ENCODE data around the gene CDH22. TPM values are rescaled to one million over a fixed set of nuclear protein-coding genes. Genes with fewer than 3 reads are reported as not detected.

The CDH22 gene
- total RNA-seq, 1 experiment from 2014 or later, result not detected

DNA sequence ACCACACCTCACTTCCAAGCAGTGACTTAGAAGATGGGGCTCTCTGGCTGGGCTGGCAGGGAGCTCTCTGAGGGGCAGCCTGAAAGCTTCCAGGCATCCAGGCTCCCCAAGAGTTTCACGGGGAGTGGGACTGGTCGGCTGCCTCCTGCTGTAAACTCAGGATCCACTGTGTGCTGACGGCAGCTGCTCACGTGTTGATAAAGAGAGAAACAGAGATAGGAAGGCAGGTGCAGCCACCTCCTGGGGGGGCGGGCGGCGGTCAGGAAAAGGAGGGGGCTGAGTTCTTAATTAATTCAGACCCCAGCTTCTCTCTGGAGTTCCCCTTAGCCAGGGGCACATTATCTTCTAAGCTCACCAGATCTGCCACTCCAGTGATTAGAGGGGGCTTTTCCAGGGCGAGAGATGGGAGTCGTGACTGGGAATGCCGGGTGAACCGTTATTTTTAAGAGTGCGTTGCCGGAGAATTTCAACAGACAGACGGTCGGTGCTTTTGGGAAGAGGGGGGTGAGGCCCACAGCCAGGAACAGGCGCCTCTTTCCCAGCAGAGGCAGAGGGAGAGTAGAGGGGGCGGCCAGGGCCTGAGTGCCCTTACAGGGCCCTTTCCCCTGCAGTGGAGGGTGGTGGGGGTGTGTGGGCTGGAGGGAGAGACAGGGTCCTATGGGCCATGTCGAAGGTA lies 119.3 kb downstream of the CDH22 start:
- no peaks in the 10 kb centered on the region for H3K27me3 ChIP-seq (ENCODE audit: control insufficient read depth, insufficient read depth, low read length)
- H3K27ac ChIP-seq (ENCODE audit: low read length), result no peak overlapping the region
- DNase-seq (ENCODE audit: low read depth, low spot score) (no peak), ATAC-seq (no peak)
- BruUV-seq (replicated peaks), result no TSS peak
- no peaks in the 10 kb centered on the region for H3K9me3 ChIP-seq (ENCODE audit: control insufficient read depth, insufficient read depth, low read depth, low read length)
- no peaks in the 10 kb centered on the region for H3K36me3 ChIP-seq (ENCODE audit: control insufficient read depth, insufficient read depth, low read length)
- no peak overlapping the region for H3K4me3 ChIP-seq (ENCODE audit: low read depth in 2 of 2, low read length in 2 of 2)
- ChIA-PET CTCF (no interaction called here), POLR2A (no interaction called here)
- no peaks in the 10 kb centered on the region for H3K4me1 ChIP-seq (ENCODE audit: control insufficient read depth, insufficient read depth, low read length)
- TF ChIP-seq SIN3A (IDR thresholded peaks at IDR 0.05; ENCODE audit: borderline replicate concordance, insufficient read depth, low read depth, low read length) (no peak), POLR2AphosphoS5 (IDR thresholded peaks at IDR 0.05; ENCODE audit: low read depth, low read length) (no peak), REST (IDR thresholded peaks at IDR 0.05; ENCODE audit: insufficient read depth in 1 of 2, low read depth in 2 of 2, low read length in 1 of 2) (no peak), TCF7L2 (IDR thresholded peaks at IDR 0.05; ENCODE audit: low read depth, low read length) (no peak)
- TF ChIP-seq, protein P1, sequence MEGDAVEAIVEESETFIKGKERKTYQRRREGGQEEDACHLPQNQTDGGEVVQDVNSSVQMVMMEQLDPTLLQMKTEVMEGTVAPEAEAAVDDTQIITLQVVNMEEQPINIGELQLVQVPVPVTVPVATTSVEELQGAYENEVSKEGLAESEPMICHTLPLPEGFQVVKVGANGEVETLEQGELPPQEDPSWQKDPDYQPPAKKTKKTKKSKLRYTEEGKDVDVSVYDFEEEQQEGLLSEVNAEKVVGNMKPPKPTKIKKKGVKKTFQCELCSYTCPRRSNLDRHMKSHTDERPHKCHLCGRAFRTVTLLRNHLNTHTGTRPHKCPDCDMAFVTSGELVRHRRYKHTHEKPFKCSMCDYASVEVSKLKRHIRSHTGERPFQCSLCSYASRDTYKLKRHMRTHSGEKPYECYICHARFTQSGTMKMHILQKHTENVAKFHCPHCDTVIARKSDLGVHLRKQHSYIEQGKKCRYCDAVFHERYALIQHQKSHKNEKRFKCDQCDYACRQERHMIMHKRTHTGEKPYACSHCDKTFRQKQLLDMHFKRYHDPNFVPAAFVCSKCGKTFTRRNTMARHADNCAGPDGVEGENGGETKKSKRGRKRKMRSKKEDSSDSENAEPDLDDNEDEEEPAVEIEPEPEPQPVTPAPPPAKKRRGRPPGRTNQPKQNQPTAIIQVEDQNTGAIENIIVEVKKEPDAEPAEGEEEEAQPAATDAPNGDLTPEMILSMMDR (IDR thresholded peaks at IDR 0.05), result no peak
- intact Hi-C loops (cut with micrococcal nuclease; ENCODE audit: unreplicated experiment), result no loop called here
- in situ Hi-C loops (cut with HindIII; ENCODE audit: low pct_unique_long_range_greater_than_20kb, low sequenced_read_pairs), result no loop called here

DNA sequence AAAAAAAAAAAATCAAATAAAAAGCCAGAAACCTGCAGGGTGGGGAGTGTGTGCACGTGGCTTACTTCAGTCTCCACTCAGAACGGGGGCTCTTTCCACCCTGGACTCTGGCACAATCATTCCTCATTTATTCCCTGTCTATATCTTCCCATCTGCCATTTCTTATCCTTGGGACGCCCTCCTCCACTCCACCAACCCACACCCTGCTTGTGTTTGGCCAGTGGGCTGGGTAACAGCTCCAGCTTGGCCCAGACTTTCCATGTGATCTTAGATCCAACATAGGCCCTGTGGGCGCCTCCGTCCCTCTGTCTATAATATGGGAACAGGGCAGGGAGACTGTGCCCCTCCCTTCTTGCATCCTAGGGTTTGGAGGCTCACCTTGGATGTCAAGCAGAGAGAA lies 122.1 kb downstream of the CDH22 start:
- CTCF ChIA-PET, result no interaction called here
- intact Hi-C loops (cut with micrococcal nuclease; ENCODE audit: unreplicated experiment) (no loop called here), in situ Hi-C loops (cut with HindIII; ENCODE audit: low pct_unique_long_range_greater_than_20kb, low sequenced_read_pairs) (no loop called here)
- BruUV-seq (replicated peaks), result no TSS peak
- Histone ChIP-seq H3K27ac (ENCODE audit: low read length) (no peak overlapping the region), H3K4me3 (ENCODE audit: low read depth in 2 of 2, low read length in 2 of 2) (no peak overlapping the region), H3K27me3 (ENCODE audit: control insufficient read depth, insufficient read depth, low read length) (0 out of 2 replicates have a peak, but pooled peaks cover 2% of the 10 kb centered on the region), H3K9me3 (ENCODE audit: control insufficient read depth, insufficient read depth, low read depth, low read length) (no peaks in the 10 kb centered on the region), H3K4me1 (ENCODE audit: control insufficient read depth, insufficient read depth, low read length) (no peaks in the 10 kb centered on the region), H3K36me3 (ENCODE audit: control insufficient read depth, insufficient read depth, low read length) (no peaks in the 10 kb centered on the region)
- POLR2A ChIA-PET, result no interaction called here
- no peak for ATAC-seq
- DNase-seq (ENCODE audit: low read depth, low spot score), result no peak
- TF ChIP-seq, protein P1 (IDR thresholded peaks at IDR 0.05), result no peak
